HepG2 (cell line): ENCODE data around the gene ZCCHC3. TPM values are rescaled to one million over a fixed set of nuclear protein-coding genes. Genes with fewer than 3 reads are reported as not detected.

Source experiments
- FOSL2 ChIP-seq: sonication (generic); formaldehyde crosslinking; IDR thresholded peaks from 2 replicates; pipeline ENCODE4 v1.4.0; 2020; ENCODE audit warnings: missing genetic modification reagents
- FOXA1 ChIP-seq, 2 experiments: fragments of 450-650 bp in 1 of 2; sonication (generic) in 1 of 2; formaldehyde crosslinking in 1 of 2; IDR thresholded peaks; 2 replicates each; pipeline versions ENCODE4 v1.4.0 to v1.6.1; 2016 to 2020; ENCODE audit warnings: missing genetic modification reagents in 1 of 2
- HIVEP1 ChIP-seq: sonication (generic); formaldehyde crosslinking; IDR thresholded peaks from 2 replicates; pipeline ENCODE4 v1.4.0; 2020; ENCODE audit warnings: mild to moderate bottlenecking, missing genetic modification reagents
- IRX3 ChIP-seq: sonication (generic); formaldehyde crosslinking; IDR thresholded peaks from 2 replicates; pipeline ENCODE4 v1.8.1; 2023; ENCODE audit warnings: mild to moderate bottlenecking, low read depth, missing genetic modification reagents, borderline replicate concordance
- PAF1 ChIP-seq: IDR thresholded peaks from 2 replicates; pipeline ENCODE4 v1.6.1; 2016; ENCODE audit warnings: missing genetic modification reagents, missing compliant biosample characterization
- RXRB ChIP-seq: IDR thresholded peaks from 2 replicates; pipeline ENCODE4 v1.6.1; 2016; ENCODE audit warnings: borderline replicate concordance, missing genetic modification reagents, missing compliant biosample characterization
- SUZ12 ChIP-seq: fragments of 150-350 bp; IDR thresholded peaks from 2 replicates; pipeline ENCODE4 v1.6.1; 2014; ENCODE audit warnings: low read depth, low read length
- TEAD2 ChIP-seq: sonication (generic); formaldehyde crosslinking; IDR thresholded peaks from 2 replicates; pipeline ENCODE4 v1.9.0; 2021; ENCODE audit warnings: missing genetic modification reagents
- THYN1 ChIP-seq: sonication (generic); formaldehyde crosslinking; IDR thresholded peaks from 2 replicates; pipeline ENCODE4 v1.8.1; 2023; ENCODE audit warnings: low read depth, mild to moderate bottlenecking, moderate library complexity, missing genetic modification reagents, borderline replicate concordance
- YEATS2 ChIP-seq: sonication (generic); formaldehyde crosslinking; IDR thresholded peaks from 2 replicates; pipeline ENCODE4 v1.4.0; 2020; ENCODE audit warnings: missing genetic modification reagents, borderline replicate concordance
- ZMYM4 ChIP-seq: sonication (generic); formaldehyde crosslinking; IDR thresholded peaks from 2 replicates; pipeline ENCODE4 v1.8.1; 2023; ENCODE audit warnings: mild to moderate bottlenecking, missing genetic modification reagents
- ZNF317 ChIP-seq: sonication (generic); formaldehyde crosslinking; IDR thresholded peaks from 2 replicates; pipeline ENCODE4 v1.5.0; 2020; ENCODE audit warnings: mild to moderate bottlenecking, missing genetic modification reagents
- ZNF331 ChIP-seq: sonication (generic); formaldehyde crosslinking; IDR thresholded peaks from 2 replicates; pipeline ENCODE4 v1.4.0; 2020; ENCODE audit warnings: missing genetic modification reagents
- ZNF430 ChIP-seq: sonication (generic); formaldehyde crosslinking; IDR thresholded peaks from 2 replicates; pipeline ENCODE4 v1.9.0; 2021; ENCODE audit warnings: mild to moderate bottlenecking, missing genetic modification reagents
- ZNF431 ChIP-seq: sonication (generic); formaldehyde crosslinking; IDR thresholded peaks from 2 replicates; pipeline ENCODE4 v1.9.0; 2022; ENCODE audit warnings: missing genetic modification reagents, low read depth, mild to moderate bottlenecking, borderline replicate concordance
- ZNF605 ChIP-seq: sonication (generic); formaldehyde crosslinking; IDR thresholded peaks from 2 replicates; pipeline ENCODE4 v1.8.0; 2022; ENCODE audit warnings: mild to moderate bottlenecking, missing genetic modification reagents
- ZNF773 ChIP-seq: sonication (generic); formaldehyde crosslinking; IDR thresholded peaks from 2 replicates; pipeline ENCODE4 v1.4.0; 2020; ENCODE audit warnings: missing genetic modification reagents, borderline replicate concordance
- polyA plus RNA-seq, 8 experiments: library from polyadenylated mRNA; depleted of rRNA in 3 of 8; stranded (reverse) in 7 of 8; unstranded in 1 of 8; fragments of >200 nt; fragmentation: Illumina TruSeq in 4 of 8; extraction: Trizol in 4 of 8; gene quantifications; 2 replicates each; pipeline versions ENCODE4 v1.2.1 to v1.2.3, GENCODE V29; 2011 to 2016; ENCODE audit warnings: low read depth in 4 of 8, missing spikeins in 1 of 8, mixed read lengths in 1 of 8; ENCODE audit not compliant: insufficient read depth in 1 of 8
- total RNA-seq, 5 experiments: library from RNA; depleted of rRNA; stranded (reverse); fragments of >200 nt; fragmentation: Illumina TruSeq; extraction: Trizol; gene quantifications; 2 replicates each; pipeline ENCODE4 v1.2.3, GENCODE V29; 2016; ENCODE audit warnings: low read depth in 1 of 5
- TF ChIP-seq, protein P1 (sequence below): sonication (generic); formaldehyde crosslinking; IDR thresholded peaks from 2 replicates; pipeline ENCODE4 v1.4.0; 2020; ENCODE audit warnings: low read depth, missing genetic modification reagents
- TF ChIP-seq, protein P2 (sequence below): sonication (generic); formaldehyde crosslinking; IDR thresholded peaks from 2 replicates; pipeline ENCODE4 v1.8.1; 2023; ENCODE audit warnings: mild to moderate bottlenecking, missing genetic modification reagents, borderline replicate concordance
- TF ChIP-seq, protein P3 (sequence below): IDR thresholded peaks from 2 replicates; pipeline ENCODE4 v1.6.1; 2012; ENCODE audit warnings: inconsistent platforms
- TF ChIP-seq, protein P4 (sequence below): sonication (generic); formaldehyde crosslinking; IDR thresholded peaks from 2 replicates; pipeline ENCODE4 v1.4.0; 2020; ENCODE audit warnings: missing genetic modification reagents
- TF ChIP-seq, protein P5 (sequence below): sonication (generic); formaldehyde crosslinking; IDR thresholded peaks from 2 replicates; pipeline ENCODE4 v1.5.0; 2020; ENCODE audit warnings: missing genetic modification reagents

The ZCCHC3 gene
- total and polyA plus RNA-seq, 2 of the 13 experiments (the other 11 are each of a cell fraction or from before 2014, with no cell fraction given) = 46.6 to 63.0 TPM

DNA sequence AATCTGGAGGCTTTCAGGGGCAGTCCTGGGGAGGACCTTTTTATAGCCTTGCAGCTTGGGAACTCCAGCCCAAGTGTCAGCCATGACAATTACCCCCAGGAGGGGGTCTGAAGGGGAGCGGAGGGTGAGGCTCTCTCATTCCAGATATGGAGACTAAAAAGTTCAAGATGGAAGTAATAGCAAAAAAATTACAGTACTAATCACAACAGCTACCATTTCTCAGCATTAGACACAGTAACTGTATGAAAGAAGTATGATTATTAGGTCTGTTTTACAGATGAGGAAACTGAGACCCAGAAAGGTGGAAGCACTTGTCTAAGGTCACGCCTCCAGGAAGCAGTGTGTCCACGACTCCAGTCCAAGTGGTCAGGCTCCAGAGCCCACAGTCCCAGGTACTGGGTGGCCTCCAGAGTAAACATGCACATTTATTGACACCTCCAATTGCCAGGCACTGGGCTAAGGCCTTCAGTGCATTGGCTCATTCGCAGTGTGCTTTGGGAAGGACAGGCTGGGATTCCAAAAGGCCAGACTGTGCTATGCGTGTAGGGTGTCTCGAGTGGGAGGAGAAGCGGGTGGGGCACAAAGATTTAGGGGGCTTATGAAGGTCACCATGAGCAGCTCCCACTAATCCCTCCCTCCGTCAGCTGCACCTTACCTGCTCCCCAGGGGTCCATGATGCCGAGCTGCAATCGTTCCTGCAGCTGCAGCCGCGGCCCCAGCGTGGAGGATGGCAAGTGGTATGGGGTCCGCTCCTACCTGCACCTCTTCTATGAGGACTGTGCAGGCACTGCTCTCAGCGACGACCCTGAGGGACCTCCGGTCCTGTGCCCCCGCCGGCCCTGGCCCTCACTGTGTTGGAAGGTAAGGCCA lies 51.8 kb downstream of the ZCCHC3 start (continued):
- TF ChIP-seq, protein P1, sequence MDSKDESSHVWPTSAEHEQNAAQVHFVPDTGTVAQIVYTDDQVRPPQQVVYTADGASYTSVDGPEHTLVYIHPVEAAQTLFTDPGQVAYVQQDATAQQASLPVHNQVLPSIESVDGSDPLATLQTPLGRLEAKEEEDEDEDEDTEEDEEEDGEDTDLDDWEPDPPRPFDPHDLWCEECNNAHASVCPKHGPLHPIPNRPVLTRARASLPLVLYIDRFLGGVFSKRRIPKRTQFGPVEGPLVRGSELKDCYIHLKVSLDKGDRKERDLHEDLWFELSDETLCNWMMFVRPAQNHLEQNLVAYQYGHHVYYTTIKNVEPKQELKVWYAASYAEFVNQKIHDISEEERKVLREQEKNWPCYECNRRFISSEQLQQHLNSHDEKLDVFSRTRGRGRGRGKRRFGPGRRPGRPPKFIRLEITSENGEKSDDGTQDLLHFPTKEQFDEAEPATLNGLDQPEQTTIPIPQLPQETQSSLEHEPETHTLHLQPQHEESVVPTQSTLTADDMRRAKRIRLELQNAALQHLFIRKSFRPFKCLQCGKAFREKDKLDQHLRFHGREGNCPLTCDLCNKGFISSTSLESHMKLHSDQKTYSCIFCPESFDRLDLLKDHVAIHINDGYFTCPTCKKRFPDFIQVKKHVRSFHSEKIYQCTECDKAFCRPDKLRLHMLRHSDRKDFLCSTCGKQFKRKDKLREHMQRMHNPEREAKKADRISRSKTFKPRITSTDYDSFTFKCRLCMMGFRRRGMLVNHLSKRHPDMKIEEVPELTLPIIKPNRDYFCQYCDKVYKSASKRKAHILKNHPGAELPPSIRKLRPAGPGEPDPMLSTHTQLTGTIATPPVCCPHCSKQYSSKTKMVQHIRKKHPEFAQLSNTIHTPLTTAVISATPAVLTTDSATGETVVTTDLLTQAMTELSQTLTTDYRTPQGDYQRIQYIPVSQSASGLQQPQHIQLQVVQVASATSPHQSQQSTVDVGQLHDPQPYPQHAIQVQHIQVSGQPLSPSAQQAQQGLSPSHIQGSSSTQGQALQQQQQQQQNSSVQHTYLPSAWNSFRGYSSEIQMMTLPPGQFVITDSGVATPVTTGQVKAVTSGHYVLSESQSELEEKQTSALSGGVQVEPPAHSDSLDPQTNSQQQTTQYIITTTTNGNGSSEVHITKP (CRISPR knock-in tag) = peak; percentile 45; the same call in 1 of the 2 replicates
- TF ChIP-seq RXRB = peak; percentile 55
- peak; percentile 80; the same call in 1 of the 2 replicates for TF ChIP-seq ZMYM4 (CRISPR knock-in tag)
- peak; percentile 33; the same call in 1 of the 2 replicates for TF ChIP-seq FOSL2 (CRISPR knock-in tag)
- TF ChIP-seq TEAD2 (CRISPR knock-in tag) = 0 out of 2 replicates have a peak, but pooled peaks have one; percentile 23
- peak; percentile 48; the same call in 1 of the 2 replicates for TF ChIP-seq ZNF331 (CRISPR knock-in tag)
- TF ChIP-seq, protein P2, sequence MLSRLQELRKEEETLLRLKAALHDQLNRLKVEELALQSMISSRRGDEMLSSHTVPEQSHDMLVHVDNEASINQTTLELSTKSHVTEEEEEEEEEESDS (CRISPR knock-in tag) = 0 out of 2 replicates have a peak, but pooled peaks have one; percentile 48
- TF ChIP-seq IRX3 (CRISPR knock-in tag) = no peak
- no peak for TF ChIP-seq ZNF317
- no peak; the same call in 1 of the 2 replicates for TF ChIP-seq YEATS2 (CRISPR knock-in tag)
- no peak for TF ChIP-seq SUZ12
- peak; percentile 23; the same call in 1 of the 2 replicates for TF ChIP-seq ZNF605 (CRISPR knock-in tag)
- TF ChIP-seq THYN1 (CRISPR knock-in tag) = no peak
- TF ChIP-seq, protein P3, sequence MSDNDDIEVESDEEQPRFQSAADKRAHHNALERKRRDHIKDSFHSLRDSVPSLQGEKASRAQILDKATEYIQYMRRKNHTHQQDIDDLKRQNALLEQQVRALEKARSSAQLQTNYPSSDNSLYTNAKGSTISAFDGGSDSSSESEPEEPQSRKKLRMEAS = peak; percentile 70
- no peak for TF ChIP-seq ZNF773 (CRISPR knock-in tag)
- TF ChIP-seq ZNF431 (CRISPR knock-in tag) = no peak
- 0 out of 2 replicates have a peak, but pooled peaks have one; percentile 25 for TF ChIP-seq HIVEP1 (CRISPR knock-in tag)
- TF ChIP-seq FOXA1 (IDR thresholded peaks at IDR 0.05) = no peak
- peak; percentile 97 for TF ChIP-seq FOXA1 (CRISPR knock-in tag; IDR thresholded peaks at IDR 0.05)
- TF ChIP-seq, protein P4, sequence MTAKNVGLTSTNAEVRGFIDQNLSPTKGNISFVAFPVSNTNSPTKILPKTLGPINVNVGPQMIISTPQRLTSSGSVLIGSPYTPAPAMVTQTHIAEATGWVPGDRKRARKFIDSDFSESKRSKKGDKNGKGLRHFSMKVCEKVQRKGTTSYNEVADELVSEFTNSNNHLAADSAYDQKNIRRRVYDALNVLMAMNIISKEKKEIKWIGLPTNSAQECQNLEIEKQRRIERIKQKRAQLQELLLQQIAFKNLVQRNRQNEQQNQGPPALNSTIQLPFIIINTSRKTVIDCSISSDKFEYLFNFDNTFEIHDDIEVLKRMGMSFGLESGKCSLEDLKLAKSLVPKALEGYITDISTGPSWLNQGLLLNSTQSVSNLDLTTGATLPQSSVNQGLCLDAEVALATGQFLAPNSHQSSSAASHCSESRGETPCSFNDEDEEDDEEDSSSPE (CRISPR knock-in tag) = peak; percentile 4; the same call in 1 of the 2 replicates
- peak; percentile 55; the same call in 1 of the 2 replicates for TF ChIP-seq ZNF430 (CRISPR knock-in tag)
- TF ChIP-seq, protein P5, sequence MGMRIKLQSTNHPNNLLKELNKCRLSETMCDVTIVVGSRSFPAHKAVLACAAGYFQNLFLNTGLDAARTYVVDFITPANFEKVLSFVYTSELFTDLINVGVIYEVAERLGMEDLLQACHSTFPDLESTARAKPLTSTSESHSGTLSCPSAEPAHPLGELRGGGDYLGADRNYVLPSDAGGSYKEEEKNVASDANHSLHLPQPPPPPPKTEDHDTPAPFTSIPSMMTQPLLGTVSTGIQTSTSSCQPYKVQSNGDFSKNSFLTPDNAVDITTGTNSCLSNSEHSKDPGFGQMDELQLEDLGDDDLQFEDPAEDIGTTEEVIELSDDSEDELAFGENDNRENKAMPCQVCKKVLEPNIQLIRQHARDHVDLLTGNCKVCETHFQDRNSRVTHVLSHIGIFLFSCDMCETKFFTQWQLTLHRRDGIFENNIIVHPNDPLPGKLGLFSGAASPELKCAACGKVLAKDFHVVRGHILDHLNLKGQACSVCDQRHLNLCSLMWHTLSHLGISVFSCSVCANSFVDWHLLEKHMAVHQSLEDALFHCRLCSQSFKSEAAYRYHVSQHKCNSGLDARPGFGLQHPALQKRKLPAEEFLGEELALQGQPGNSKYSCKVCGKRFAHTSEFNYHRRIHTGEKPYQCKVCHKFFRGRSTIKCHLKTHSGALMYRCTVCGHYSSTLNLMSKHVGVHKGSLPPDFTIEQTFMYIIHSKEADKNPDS (CRISPR knock-in tag) = no peak
- TF ChIP-seq PAF1 (CRISPR knock-in tag) = no peak
